Mucosa of rectum (tissue), 2 donors: ENCODE measurements around the gene APOD.
A peak's percentile ranks its signal among the peaks of the same experiment; 100 is the strongest.

Experiments
- H3K27ac ChIP-seq, 2 donors: one replicate each; pipeline ENCODE4 v1.7.0; 2013; ENCODE audit warnings: inconsistent platforms in 2 of 2, low read depth in 2 of 2, low read length in 2 of 2
- H3K27me3 ChIP-seq, 2 donors: one replicate each; pipeline ENCODE4 v1.7.0; 2013; ENCODE audit warnings: low read length in 2 of 2; ENCODE audit not compliant: control insufficient read depth in 2 of 2, insufficient read depth in 2 of 2
- H3K36me3 ChIP-seq, 2 donors: one replicate each; pipeline ENCODE4 v1.7.0; 2013; ENCODE audit warnings: low read length in 2 of 2; ENCODE audit not compliant: control insufficient read depth in 2 of 2, insufficient read depth in 2 of 2
- H3K4me1 ChIP-seq, 2 donors: one replicate each; pipeline ENCODE4 v1.7.0; 2013; ENCODE audit warnings: low read length in 2 of 2, mild to moderate bottlenecking in 1 of 2; ENCODE audit not compliant: control insufficient read depth in 2 of 2, insufficient read depth in 2 of 2
- H3K4me3 ChIP-seq, 2 donors: one replicate each; pipeline ENCODE4 v1.7.0; 2013; ENCODE audit warnings: low read length in 2 of 2
- H3K9ac ChIP-seq, 2 donors: one replicate each; pipeline ENCODE4 v1.7.0; 2013; ENCODE audit warnings: low read length in 2 of 2, low read depth in 1 of 2, mild to moderate bottlenecking in 1 of 2
- H3K9me3 ChIP-seq, 2 donors: one replicate each; pipeline ENCODE4 v1.7.0; 2013; ENCODE audit warnings: low read length in 2 of 2; ENCODE audit not compliant: control insufficient read depth in 2 of 2
- donor health status: healthy.
- donor health status: Normal muscosa, but diverticular disease.

The APOD gene

GRCh38 chr3:195554458-195554857, 29.3 kb downstream of the APOD start:
- H3K4me3 ChIP-seq = no peak overlapping the region
- H3K9me3 ChIP-seq = no peaks in the 10 kb centered on the region
- H3K36me3 ChIP-seq = no peaks in the 10 kb centered on the region
- H3K4me1 ChIP-seq = peaks cover 13 to 27% of the 10 kb centered on the region in 2 donors
- H3K27me3 ChIP-seq = no peaks in the 10 kb centered on the region
- H3K27ac ChIP-seq = no peak overlapping the region
- no peak overlapping the region for H3K9ac ChIP-seq

GRCh38 chr3:195553268-195553667, 30.5 kb downstream of the APOD start:
- Histone ChIP-seq H3K27ac (no peak overlapping the region), H3K36me3 (no peaks in the 10 kb centered on the region), H3K27me3 (no peaks in the 10 kb centered on the region), H3K9ac (no peak overlapping the region), H3K4me1 (peaks cover 21 to 28% of the 10 kb centered on the region in 2 donors), H3K4me3 (no peak overlapping the region), H3K9me3 (no peaks in the 10 kb centered on the region)

DNA sequence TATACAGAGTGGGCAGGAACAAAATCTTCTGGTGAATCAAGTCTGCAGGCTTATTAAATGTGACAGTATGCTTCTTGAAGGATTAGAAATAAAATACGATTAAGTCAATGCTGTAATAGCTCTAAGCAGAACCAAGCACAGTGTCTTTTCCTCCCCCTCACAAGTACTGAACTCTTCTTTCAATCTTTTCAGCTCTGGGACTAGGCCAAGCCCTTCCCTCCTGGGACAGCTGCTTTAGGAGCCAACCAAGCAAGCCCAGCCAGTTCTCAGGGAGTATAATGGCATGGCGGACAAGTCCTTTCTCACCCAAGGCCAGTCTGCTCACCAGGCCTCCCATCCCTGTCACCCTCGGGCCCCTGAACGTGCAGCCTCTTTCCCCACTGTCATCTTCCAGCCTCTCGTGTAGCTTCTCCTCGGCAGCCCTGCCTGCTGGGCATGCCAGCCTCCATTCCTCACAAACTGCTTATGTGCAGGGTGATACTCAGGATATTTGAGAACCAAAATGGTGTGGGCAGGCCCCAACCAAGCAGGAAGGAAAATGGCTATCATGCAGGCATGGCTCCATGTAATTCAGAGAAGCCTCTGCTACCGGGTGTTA, 32.3 kb downstream of the APOD start:
- Histone ChIP-seq H3K4me3 (no peak overlapping the region), H3K27ac (peak overlapping the region; percentile 20 to 43), H3K27me3 (no peaks in the 10 kb centered on the region), H3K9me3 (no peaks in the 10 kb centered on the region), H3K36me3 (no peaks in the 10 kb centered on the region), H3K9ac (no peak overlapping the region), H3K4me1 (peaks cover 27 to 29% of the 10 kb centered on the region in 2 donors)

DNA sequence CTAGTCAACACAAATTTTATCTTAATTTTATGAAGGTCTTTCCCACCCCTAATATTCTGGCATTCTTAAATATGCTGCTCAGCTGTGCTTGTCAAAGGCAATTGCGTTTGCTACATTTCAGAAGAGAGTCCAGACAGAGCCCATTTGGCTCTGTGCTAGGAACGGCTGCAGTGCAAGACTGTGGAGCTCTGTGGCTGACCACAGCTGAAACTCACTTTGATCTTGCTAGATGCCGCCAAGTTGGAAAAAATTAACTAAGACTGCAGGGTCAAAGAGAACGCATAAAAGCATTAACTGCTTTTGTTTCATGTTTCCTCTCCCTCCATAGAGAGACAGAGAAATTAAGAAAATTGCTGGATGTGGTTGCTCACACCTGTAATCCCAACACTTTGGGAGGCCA, 33.0 kb downstream of the APOD start:
- H3K27ac ChIP-seq = peak overlapping the region; percentile 60 to 78
- no peaks in the 10 kb centered on the region for H3K9me3 ChIP-seq

GRCh38 chr3:195549931-195550519, 33.7 kb downstream of the APOD start:
- Histone ChIP-seq H3K9me3 (no peaks in the 10 kb centered on the region), H3K4me3 (peak overlapping the region; percentile 31 to 35), H3K4me1 (peaks cover 34% of the 10 kb centered on the region in 2 donors), H3K9ac (peak overlapping the region in 1 of 2 donors; percentile 7), H3K36me3 (no peaks in the 10 kb centered on the region), H3K27ac (peak overlapping the region; percentile 65 to 78), H3K27me3 (no peaks in the 10 kb centered on the region)

More for the DNA sequence above, 33.0 kb downstream of the APOD start:
- H3K4me3 ChIP-seq = peak overlapping the region in 1 of 2 donors; percentile 56
- peaks cover 33 to 34% of the 10 kb centered on the region in 2 donors for H3K4me1 ChIP-seq
- H3K27me3 ChIP-seq = no peaks in the 10 kb centered on the region
- no peaks in the 10 kb centered on the region for H3K36me3 ChIP-seq
- peak overlapping the region in 1 of 2 donors; percentile 17 for H3K9ac ChIP-seq

GRCh38 chr3:195548987-195549386, 34.8 kb downstream of the APOD start:
- Histone ChIP-seq H3K9me3 (no peaks in the 10 kb centered on the region), H3K27ac (peak overlapping the region in 1 of 2 donors; percentile 53), H3K4me1 (peaks cover 34 to 38% of the 10 kb centered on the region in 2 donors), H3K4me3 (no peak overlapping the region), H3K36me3 (no peaks in the 10 kb centered on the region), H3K27me3 (no peaks in the 10 kb centered on the region), H3K9ac (peak overlapping the region in 1 of 2 donors; percentile 9)

DNA sequence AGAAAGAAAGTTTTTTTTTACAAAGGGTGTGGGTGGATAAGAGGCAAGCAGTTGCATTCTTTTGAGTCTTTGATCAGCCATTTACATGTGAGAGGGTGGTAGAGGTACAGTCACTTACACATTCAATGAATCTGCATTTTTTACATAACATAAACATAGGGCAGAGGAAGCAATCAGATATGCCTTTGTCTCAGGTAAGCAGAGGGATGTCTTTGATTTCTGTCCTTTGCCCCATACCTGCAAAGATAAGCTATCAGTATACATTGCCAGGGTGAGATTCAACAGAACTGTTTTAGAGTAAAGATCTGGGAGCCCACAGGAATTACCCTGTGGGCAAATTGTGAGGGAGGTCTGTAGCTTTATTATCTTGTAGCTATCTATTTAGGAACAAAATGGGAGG, 35.2 kb downstream of the APOD start:
- Histone ChIP-seq H3K9ac (peak overlapping the region in 1 of 2 donors; percentile 9), H3K36me3 (no peaks in the 10 kb centered on the region), H3K27ac (peak overlapping the region in 1 of 2 donors; percentile 53), H3K27me3 (no peaks in the 10 kb centered on the region), H3K4me3 (peak overlapping the region in 1 of 2 donors; percentile 20), H3K9me3 (no peaks in the 10 kb centered on the region), H3K4me1 (peaks cover 38 to 43% of the 10 kb centered on the region in 2 donors)

DNA sequence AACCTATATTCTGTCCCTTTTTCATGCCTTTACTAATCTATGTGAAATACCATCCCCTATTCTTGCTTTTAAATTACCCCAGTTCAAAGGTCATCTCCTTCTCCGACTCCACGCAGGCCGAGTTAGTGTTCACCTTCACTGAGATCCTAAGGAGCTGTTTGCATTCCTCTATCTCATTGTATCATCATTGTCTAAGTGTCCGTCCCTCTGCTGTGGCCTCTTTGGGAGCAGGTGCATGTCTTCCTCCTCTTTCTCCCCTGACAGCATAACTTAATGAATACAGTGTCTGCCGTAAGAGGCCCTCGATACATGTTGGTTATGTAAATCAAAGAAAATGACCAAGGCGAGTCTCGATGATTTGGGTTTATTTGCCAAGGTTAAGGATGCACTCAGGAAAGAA, 35.7 kb downstream of the APOD start:
- Histone ChIP-seq H3K36me3 (no peaks in the 10 kb centered on the region), H3K4me1 (peaks cover 38 to 45% of the 10 kb centered on the region in 2 donors), H3K9ac (no peak overlapping the region), H3K4me3 (peak overlapping the region in 1 of 2 donors; percentile 20), H3K27ac (peak overlapping the region in 1 of 2 donors; percentile 53), H3K27me3 (no peaks in the 10 kb centered on the region), H3K9me3 (no peaks in the 10 kb centered on the region)

DNA sequence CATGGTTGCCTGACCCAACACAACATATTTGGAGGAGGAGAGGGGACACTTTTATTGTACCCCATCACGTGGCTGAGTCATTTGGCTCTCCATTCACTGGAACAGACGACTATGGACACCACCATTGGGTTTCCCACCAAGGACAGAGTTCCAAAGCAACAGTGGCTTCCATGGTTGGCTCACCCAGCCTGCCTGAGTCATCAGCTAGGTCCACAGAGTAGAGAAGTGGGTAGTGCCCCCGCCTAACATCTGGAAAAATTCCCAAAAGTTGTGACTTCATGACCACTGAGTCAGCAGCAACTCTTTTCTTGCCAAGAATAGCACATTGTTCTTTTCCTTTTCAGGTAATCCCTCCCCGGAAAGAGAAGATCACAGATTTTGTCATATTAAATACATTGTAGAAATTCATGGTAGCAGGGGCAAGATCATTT, 37.6 kb downstream of the APOD start:
- Histone ChIP-seq H3K9me3 (no peaks in the 10 kb centered on the region), H3K4me3 (peak overlapping the region in 1 of 2 donors; percentile 37), H3K36me3 (no peaks in the 10 kb centered on the region), H3K27ac (peak overlapping the region; percentile 34 to 67), H3K9ac (no peak overlapping the region), H3K27me3 (no peaks in the 10 kb centered on the region), H3K4me1 (peaks cover 33 to 42% of the 10 kb centered on the region in 2 donors)

DNA sequence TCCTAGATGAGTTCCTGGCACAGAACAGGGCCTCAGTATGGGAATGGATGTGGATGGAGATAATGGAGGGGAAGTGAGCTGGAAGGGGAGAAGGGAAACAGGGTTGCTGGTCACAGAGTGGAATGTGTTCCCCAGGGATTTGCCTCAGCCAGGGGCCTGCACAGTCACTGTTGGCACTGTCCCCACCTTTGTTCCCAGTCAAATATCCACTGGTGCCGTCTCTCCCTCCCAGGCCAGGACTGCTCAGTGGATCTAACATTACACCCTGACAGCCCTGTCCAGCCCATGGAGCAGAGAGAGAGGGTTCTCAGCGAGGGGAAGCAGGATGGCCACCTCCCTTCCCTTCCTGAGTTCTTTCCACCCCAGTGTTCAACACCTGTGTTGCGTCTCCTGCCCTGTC, 39.1 kb downstream of the APOD start:
- Histone ChIP-seq H3K4me3 (no peak overlapping the region), H3K27ac (peak overlapping the region in 1 of 2 donors; percentile 18), H3K9me3 (no peaks in the 10 kb centered on the region), H3K9ac (no peak overlapping the region), H3K27me3 (no peaks in the 10 kb centered on the region), H3K4me1 (peaks cover 28 to 41% of the 10 kb centered on the region in 2 donors), H3K36me3 (no peaks in the 10 kb centered on the region)
